Liver (tissue), 9 donors: Measurements from ENCODE around the gene ADRA2C. TPM values are rescaled to one million over a fixed set of nuclear protein-coding genes. Genes with fewer than 3 reads are reported as not detected.

Experiments
- DNase-seq: peaks from one replicate; pipeline ENCODE4 v3.0.0-alpha.2; 2017; ENCODE audit warnings: low spot score
- H3K27ac ChIP-seq, 2 donors: one replicate each; pipeline ENCODE4 v1.7.0; 2013; ENCODE audit warnings: inconsistent platforms in 2 of 2, low read length in 2 of 2, control low read depth in 1 of 2, low read depth in 1 of 2, mild to moderate bottlenecking in 1 of 2
- H3K27me3 ChIP-seq, 4 donors: one replicate each; pipeline versions ENCODE4 v1.6.1 to v1.7.0; 2013; ENCODE audit warnings: low read length in 3 of 4, inconsistent platforms in 1 of 4, mild to moderate bottlenecking in 1 of 4, moderate library complexity in 1 of 4; ENCODE audit not compliant: control insufficient read depth in 4 of 4, insufficient read depth in 4 of 4
- H3K36me3 ChIP-seq, 4 donors: one replicate each; pipeline versions ENCODE4 v1.6.1 to v1.7.0; 2013; ENCODE audit warnings: low read length in 3 of 4, mild to moderate bottlenecking in 3 of 4, low read depth in 1 of 4, moderate library complexity in 1 of 4; ENCODE audit not compliant: control insufficient read depth in 4 of 4, insufficient read depth in 3 of 4
- H3K4me1 ChIP-seq, 4 donors: one replicate each; pipeline versions ENCODE4 v1.6.1 to v1.7.0; 2013; ENCODE audit warnings: low read length in 3 of 4, mild to moderate bottlenecking in 3 of 4, moderate library complexity in 1 of 4; ENCODE audit not compliant: control insufficient read depth in 4 of 4, insufficient read depth in 4 of 4
- H3K4me3 ChIP-seq, 3 donors: one replicate each; pipeline versions ENCODE4 v1.6.1 to v1.7.0; 2013; ENCODE audit warnings: low read length in 3 of 3, control low read depth in 1 of 3, low read depth in 1 of 3, mild to moderate bottlenecking in 1 of 3
- H3K9ac ChIP-seq, 2 donors: one replicate each; pipeline ENCODE4 v1.7.0; 2013; ENCODE audit warnings: low read length in 2 of 2, mild to moderate bottlenecking in 2 of 2, moderate library complexity in 2 of 2, control low read depth in 1 of 2, low read depth in 1 of 2
- H3K9me3 ChIP-seq, 4 donors: one replicate each; pipeline versions ENCODE4 v1.6.1 to v1.7.0; 2013; ENCODE audit warnings: low read length in 3 of 4; ENCODE audit not compliant: control insufficient read depth in 4 of 4
- ATF3 ChIP-seq: IDR thresholded peaks from 2 replicates; pipeline ENCODE4 v1.6.1; 2016; ENCODE audit warnings: antibody characterized with exemption
- CTCF ChIP-seq: fragments of 150-350 bp; IDR thresholded peaks from 2 replicates; pipeline ENCODE4 v1.5.1; 2017; ENCODE audit warnings: improper control_type of control experiment, low read depth, low read length; ENCODE audit not compliant: missing input control
- EGR1 ChIP-seq, 2 donors: IDR thresholded peaks; 2 replicates each; pipeline ENCODE4 v1.6.1; 2016 to 2018; ENCODE audit warnings: antibody characterized with exemption in 2 of 2, low read depth in 2 of 2
- GABPA ChIP-seq, 2 donors: IDR thresholded peaks in 1 of 2; conservative IDR thresholded peaks in 1 of 2; 2 replicates each; pipeline ENCODE4 v1.6.1; 2016; ENCODE audit warnings: antibody characterized with exemption in 2 of 2, mild to moderate bottlenecking in 1 of 2, moderate library complexity in 1 of 2
- HNF4A ChIP-seq, 2 donors: conservative IDR thresholded peaks; 2 replicates each; pipeline ENCODE4 v1.6.1; 2016; ENCODE audit warnings: antibody characterized with exemption in 2 of 2, mild to moderate bottlenecking in 2 of 2
- MAX ChIP-seq: IDR thresholded peaks from 2 replicates; pipeline ENCODE4 v1.6.1; 2016; ENCODE audit warnings: antibody characterized with exemption
- NR2F2 ChIP-seq: IDR thresholded peaks from 2 replicates; pipeline ENCODE4 v1.6.1; 2016; ENCODE audit warnings: antibody characterized with exemption
- REST ChIP-seq: IDR thresholded peaks from 2 replicates; pipeline ENCODE4 v1.6.1; 2016; ENCODE audit warnings: antibody characterized with exemption, mild to moderate bottlenecking
- RXRA ChIP-seq, 2 donors: IDR thresholded peaks; 2 replicates each; pipeline ENCODE4 v1.6.1; 2017 to 2018; ENCODE audit warnings: antibody characterized with exemption in 2 of 2, mild to moderate bottlenecking in 1 of 2
- SP1 ChIP-seq: IDR thresholded peaks from 2 replicates; pipeline ENCODE4 v1.6.1; 2018; ENCODE audit warnings: antibody characterized with exemption, mild to moderate bottlenecking
- TAF1 ChIP-seq: conservative IDR thresholded peaks from 2 replicates; pipeline ENCODE4 v1.6.1; 2016; ENCODE audit warnings: antibody characterized with exemption, mild to moderate bottlenecking
- ZBTB33 ChIP-seq: IDR thresholded peaks from 2 replicates; pipeline ENCODE4 v1.6.1; 2016; ENCODE audit warnings: antibody characterized with exemption
- WGBS: extraction: QIAGEN DNeasy Blood & Tissue Kit; methylation state at CpG from one replicate; pipeline ENCODE4 v1.1.7; 2013; 5-methylcytosine and 5-hydroxymethylcytosine counted together
- polyA plus RNA-seq, 2 donors: library from polyadenylated mRNA; stranded (reverse) in 1 of 2; unstranded in 1 of 2; fragments of 200-250 nt in 1 of 2; fragments of >200 nt in 1 of 2; fragmentation: Nextera tagmentation in 1 of 2; extraction: Ambion mirVana in 1 of 2; gene quantifications; one replicate each; pipeline versions ENCODE4 v1.2.1 to v1.2.3, GENCODE V29; 2013 to 2015
- total RNA-seq, 2 donors: library from RNA; depleted of rRNA; stranded (reverse); fragments of >200 nt; gene quantifications; one replicate each; pipeline ENCODE4 v1.2.3, GENCODE V29; 2014
- donor health status: healthy.
- donor health status: healthy.
- donor health status: healthy.
- donor health status: healthy.
- donor health status: healthy.

Gene ADRA2C
- total and polyA plus RNA-seq, 4 donors = 0.19 to 1.1 (median 0.28) TPM; not detected in 1

- H3K9me3 ChIP-seq = no peaks in the 10 kb centered on the region
- no peak overlapping the region for H3K4me3 ChIP-seq
- H3K27ac ChIP-seq = no peak overlapping the region
- 70% methylated on average over 21 of the region's 21 CpGs for WGBS
- H3K36me3 ChIP-seq = no peaks in the 10 kb centered on the region
- H3K9ac ChIP-seq = no peak overlapping the region
- TF ChIP-seq HNF4A (conservative IDR thresholded peaks at IDR 0.05) = no peak
- no peak for TF ChIP-seq REST
- no peak for TF ChIP-seq CTCF
- no peak for TF ChIP-seq RXRA (IDR thresholded peaks at IDR 0.05)
- TF ChIP-seq SP1 = no peak
- no peak for TF ChIP-seq ATF3
- no peak for TF ChIP-seq GABPA (IDR thresholded peaks at IDR 0.05 in 1 of 2, conservative IDR thresholded peaks at IDR 0.05 in 1 of 2)
- TF ChIP-seq EGR1 (IDR thresholded peaks at IDR 0.05; ENCODE audit: low read depth in 2 of 2) = no peak
- TF ChIP-seq MAX = no peak
- TF ChIP-seq TAF1 = no peak
- TF ChIP-seq NR2F2 = no peak
- TF ChIP-seq ZBTB33 = no peak
- DNase-seq = no peak
- H3K4me1 ChIP-seq = peaks cover 8 to 22% (median 20%) of the 10 kb centered on the region in 4 donors
- H3K27me3 ChIP-seq = no peaks in the 10 kb centered on the region
Measured at GRCh38 chr4:3780347-3781171, 14.4 kb downstream of the ADRA2C start.
